Gastrocnemius medialis (tissue), 4 donors: Measurements from ENCODE around the gene STK39.

Experiments used
- POLR2A ChIP-seq, 2 donors: fragments of 450-650 bp; IDR thresholded peaks; one replicate each; pipeline ENCODE4 v1.6.1; 2017; ENCODE audit warnings: antibody characterized with exemption in 2 of 2, mild to moderate bottlenecking in 2 of 2, moderate library complexity in 2 of 2
- TF ChIP-seq, protein P1 (sequence below), 5 experiments: fragments of 450-650 bp in 3 of 5; fragments of 200-600 bp in 2 of 5; sonication (generic) in 2 of 5; IDR thresholded peaks in 4 of 5; conservative IDR thresholded peaks in 1 of 5; 1 replicate in 4 of 5; 2 replicates in 1 of 5; pipeline ENCODE4 v1.5.1; 2016 to 2019; ENCODE audit warnings: antibody characterized with exemption in 5 of 5, mild to moderate bottlenecking in 3 of 5, moderate library complexity in 3 of 5

DNA sequence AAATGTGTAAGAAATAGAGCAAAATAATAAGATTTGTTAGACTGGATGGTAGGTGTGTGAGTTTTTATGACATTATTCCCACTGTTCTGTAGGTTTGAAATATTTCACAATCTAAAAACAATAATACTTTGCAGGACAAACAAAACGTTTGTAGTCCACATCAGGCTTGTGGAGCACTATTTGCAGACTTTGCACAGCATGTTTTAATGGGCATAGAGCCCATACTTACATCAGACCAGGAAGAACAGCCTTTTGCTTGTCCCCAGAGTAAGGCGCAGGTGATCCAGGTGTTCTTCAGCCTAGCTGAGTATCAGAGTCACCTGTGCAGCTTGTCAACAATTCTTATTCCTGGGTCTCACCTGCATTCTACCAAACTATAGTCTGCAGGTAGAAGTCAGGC lies 9.1 kb upstream of the STK39 start:
- TF ChIP-seq, protein P1, sequence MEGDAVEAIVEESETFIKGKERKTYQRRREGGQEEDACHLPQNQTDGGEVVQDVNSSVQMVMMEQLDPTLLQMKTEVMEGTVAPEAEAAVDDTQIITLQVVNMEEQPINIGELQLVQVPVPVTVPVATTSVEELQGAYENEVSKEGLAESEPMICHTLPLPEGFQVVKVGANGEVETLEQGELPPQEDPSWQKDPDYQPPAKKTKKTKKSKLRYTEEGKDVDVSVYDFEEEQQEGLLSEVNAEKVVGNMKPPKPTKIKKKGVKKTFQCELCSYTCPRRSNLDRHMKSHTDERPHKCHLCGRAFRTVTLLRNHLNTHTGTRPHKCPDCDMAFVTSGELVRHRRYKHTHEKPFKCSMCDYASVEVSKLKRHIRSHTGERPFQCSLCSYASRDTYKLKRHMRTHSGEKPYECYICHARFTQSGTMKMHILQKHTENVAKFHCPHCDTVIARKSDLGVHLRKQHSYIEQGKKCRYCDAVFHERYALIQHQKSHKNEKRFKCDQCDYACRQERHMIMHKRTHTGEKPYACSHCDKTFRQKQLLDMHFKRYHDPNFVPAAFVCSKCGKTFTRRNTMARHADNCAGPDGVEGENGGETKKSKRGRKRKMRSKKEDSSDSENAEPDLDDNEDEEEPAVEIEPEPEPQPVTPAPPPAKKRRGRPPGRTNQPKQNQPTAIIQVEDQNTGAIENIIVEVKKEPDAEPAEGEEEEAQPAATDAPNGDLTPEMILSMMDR (IDR thresholded peaks at IDR 0.05 in 4 of 5, conservative IDR thresholded peaks at IDR 0.05 in 1 of 5) = no peak
- TF ChIP-seq POLR2A (IDR thresholded peaks at IDR 0.05) = no peak
